Panc1 (cell line): ENCODE measurements around the gene ENPP6.

Experiments
- CTCF ChIP-seq: fragments of 450-650 bp; IDR thresholded peaks from 2 replicates; pipeline ENCODE4 v1.5.1; 2017; ENCODE audit warnings: mild to moderate bottlenecking
- POLR2AphosphoS5 ChIP-seq: IDR thresholded peaks from 2 replicates; pipeline ENCODE4 v1.6.1; 2012; ENCODE audit warnings: mild to moderate bottlenecking, low read depth, low read length, moderate library complexity
- REST ChIP-seq, 2 experiments: IDR thresholded peaks; 2 replicates each; pipeline ENCODE4 v1.6.1; 2011 to 2012; ENCODE audit warnings: low read depth in 2 of 2, control low read depth in 1 of 2, low read length in 1 of 2, mild to moderate bottlenecking in 1 of 2, moderate library complexity in 1 of 2; ENCODE audit not compliant: insufficient read depth in 1 of 2
- SIN3A ChIP-seq: IDR thresholded peaks from 2 replicates; pipeline ENCODE4 v1.6.1; 2012; ENCODE audit warnings: low read depth, mild to moderate bottlenecking, low read length, moderate library complexity, borderline replicate concordance; ENCODE audit not compliant: insufficient read depth

GRCh38 chr4:184145596-184145995 lies 72.1 kb downstream of the ENPP6 start:
- TF ChIP-seq REST (IDR thresholded peaks at IDR 0.05; ENCODE audit: insufficient read depth in 1 of 2, low read depth in 2 of 2, low read length in 1 of 2) (no peak), SIN3A (no peak), POLR2AphosphoS5 (no peak), CTCF (no peak)
